Breast epithelium (tissue), 3 donors: ENCODE measurements around the gene WWOX.

ENCODE experiments used
- CTCF ChIP-seq, 3 donors: fragments of 450-650 bp; IDR thresholded peaks; one replicate each; pipeline ENCODE4 v1.5.1; 2016 to 2017; ENCODE audit warnings: antibody characterized with exemption in 3 of 3, mild to moderate bottlenecking in 3 of 3, moderate library complexity in 3 of 3
- POLR2A ChIP-seq: fragments of 450-650 bp; IDR thresholded peaks from one replicate; pipeline ENCODE4 v1.6.1; 2016; ENCODE audit warnings: antibody characterized with exemption, mild to moderate bottlenecking, moderate library complexity

- no peak for TF ChIP-seq CTCF (IDR thresholded peaks at IDR 0.05)
- no peak for TF ChIP-seq POLR2A
These were observed 332.2 kb downstream of the WWOX start for GRCh38 chr16:78431701-78432100.
